GM23248 (cell line): ENCODE measurements around the gene PDCL3. TPM values are rescaled to one million over a fixed set of nuclear protein-coding genes. Genes with fewer than 3 reads are reported as not detected.

ENCODE experiments used
- DNase-seq: peaks from one replicate; pipeline ENCODE4 v3.0.0-alpha.2; 2015
- H2AFZ ChIP-seq: fragments of 200-600 bp; sonication (generic); 2 replicates; pipeline ENCODE4 v1.6.1; 2016; ENCODE audit warnings: antibody characterized with exemption
- H3F3A ChIP-seq: fragments of 200-600 bp; sonication (generic); 2 replicates; pipeline ENCODE4 v1.6.1; 2016; ENCODE audit warnings: mild to moderate bottlenecking, antibody characterized with exemption, mixed run types; ENCODE audit not compliant: insufficient read depth
- H3K27ac ChIP-seq: fragments of 200-600 bp; sonication (generic); 2 replicates; pipeline ENCODE4 v1.5.1; 2016; ENCODE audit warnings: mild to moderate bottlenecking
- H3K27me3 ChIP-seq: fragments of 200-600 bp; sonication (generic); replicated peaks from 2 replicates; pipeline ENCODE4 v1.6.1; 2016; ENCODE audit warnings: mild to moderate bottlenecking; ENCODE audit not compliant: insufficient read depth
- H3K36me3 ChIP-seq: fragments of 200-600 bp; sonication (generic); 2 replicates; pipeline ENCODE4 v1.6.1; 2016; ENCODE audit warnings: low read depth, mild to moderate bottlenecking
- H3K4me1 ChIP-seq: fragments of 200-600 bp; sonication (generic); 2 replicates; pipeline ENCODE4 v1.6.1; 2016; ENCODE audit warnings: mild to moderate bottlenecking; ENCODE audit not compliant: insufficient read depth
- H3K4me2 ChIP-seq: fragments of 200-600 bp; sonication (generic); one replicate; pipeline ENCODE4 v1.6.1; 2016; ENCODE audit warnings: mild to moderate bottlenecking; ENCODE audit not compliant: unreplicated experiment
- H3K4me3 ChIP-seq: fragments of 200-600 bp; sonication (generic); 2 replicates; pipeline ENCODE4 v1.5.1; 2016; ENCODE audit warnings: mild to moderate bottlenecking
- H3K79me2 ChIP-seq: fragments of 200-600 bp; sonication (generic); 2 replicates; pipeline ENCODE4 v1.6.1; 2016; ENCODE audit warnings: mild to moderate bottlenecking; ENCODE audit not compliant: insufficient read depth
- H3K9ac ChIP-seq: fragments of 200-600 bp; sonication (generic); 2 replicates; pipeline ENCODE4 v1.6.1; 2016; ENCODE audit warnings: mild to moderate bottlenecking
- H3K9me2 ChIP-seq: fragments of 200-600 bp; sonication (generic); 2 replicates; pipeline ENCODE4 v1.6.1; 2016; ENCODE audit warnings: mixed run types, mild to moderate bottlenecking, moderate library complexity; ENCODE audit not compliant: insufficient read depth
- H3K9me3 ChIP-seq: fragments of 200-600 bp; sonication (generic); one replicate; pipeline ENCODE4 v1.6.1; 2017; ENCODE audit warnings: low read depth
- H4K20me1 ChIP-seq: fragments of 200-600 bp; sonication (generic); 2 replicates; pipeline ENCODE4 v1.6.0; 2016; ENCODE audit not compliant: insufficient read depth
- EZH2 ChIP-seq: fragments of 200-600 bp; sonication (generic); IDR thresholded peaks from 2 replicates; pipeline ENCODE4 v1.6.1; 2018; ENCODE audit warnings: antibody characterized with exemption, mild to moderate bottlenecking; ENCODE audit not compliant: insufficient read depth, poor library complexity, severe bottlenecking
- EZH2phosphoT487 ChIP-seq: fragments of 200-600 bp; sonication (generic); IDR thresholded peaks from 2 replicates; pipeline ENCODE4 v1.6.1; 2018; ENCODE audit warnings: antibody characterized with exemption, moderate library complexity, mild to moderate bottlenecking, low read depth; ENCODE audit not compliant: insufficient read depth
- WGBS, 2 experiments: methylation state at CpG; one replicate each; pipeline ENCODE4 v1.1.6; 2015 to 2017; ENCODE audit warnings: low lambda C conversion rate in 2 of 2, low coverage in 1 of 2; ENCODE audit errors: missing lambda C conversion rate in 2 of 2; 5-methylcytosine and 5-hydroxymethylcytosine counted together
- in situ Hi-C: fragments of 300-500 bp; cut with MboI; formaldehyde crosslinking; loops from 2 replicates; pipeline ENCODE4 v1.15.0; 2020
- polyA plus RNA-seq: library from polyadenylated mRNA; unstranded; fragments of >200 nt; fragmentation: Nextera tagmentation; extraction: Ambion mirVana; gene quantifications from 2 replicates; pipeline ENCODE4 v1.2.1, GENCODE V29; 2016
- total RNA-seq: library from RNA; depleted of rRNA; stranded (reverse); fragments of >200 nt; shearing (Covaris generic); gene quantifications from 2 replicates; pipeline ENCODE4 v1.2.3, GENCODE V29; 2014

PDCL3 gene
- total and polyA plus RNA-seq, 2 experiments from 2014 or later = 12.1 to 33.1 TPM

- no peak for DNase-seq
- Histone ChIP-seq H3K9me3 (no peaks in the 10 kb centered on the region), H4K20me1 (no peaks in the 10 kb centered on the region), H3F3A (no peaks in the 10 kb centered on the region), H3K27ac (no peak overlapping the region), H3K27me3 (no peaks in the 10 kb centered on the region), H3K79me2 (no peaks in the 10 kb centered on the region), H3K4me2 (no peak overlapping the region), H2AFZ (no peak overlapping the region), H3K9ac (no peak overlapping the region), H3K4me1 (no peaks in the 10 kb centered on the region), H3K4me3 (no peak overlapping the region), H3K9me2 (no peaks in the 10 kb centered on the region), H3K36me3 (no peaks in the 10 kb centered on the region)
- 62 to 74% methylated on average over 7 to 8 of the region's 8 CpGs for WGBS, 2 experiments
- TF ChIP-seq EZH2phosphoT487 = no peak
- no peak for TF ChIP-seq EZH2
- in situ Hi-C loops = no loop called here
These were observed 33.6 kb upstream of the PDCL3 start for GRCh38 chr2:100529176-100529575.

- in situ Hi-C loops = no loop called here
- no peak overlapping the region for H3K4me2 ChIP-seq
- no peaks in the 10 kb centered on the region for H3K4me1 ChIP-seq
- no peaks in the 10 kb centered on the region for H3K9me2 ChIP-seq
- WGBS, 2 experiments = 48 to 52% methylated on average over 6 of the region's 6 CpGs
- H3K27ac ChIP-seq = no peak overlapping the region
- H3F3A ChIP-seq = no peaks in the 10 kb centered on the region
- no peak for TF ChIP-seq EZH2
- no peak for TF ChIP-seq EZH2phosphoT487
- H3K36me3 ChIP-seq = no peaks in the 10 kb centered on the region
- H3K9me3 ChIP-seq = no peaks in the 10 kb centered on the region
- no peak overlapping the region for H3K9ac ChIP-seq
- no peaks in the 10 kb centered on the region for H3K79me2 ChIP-seq
- no peaks in the 10 kb centered on the region for H3K27me3 ChIP-seq
- no peak overlapping the region for H2AFZ ChIP-seq
- H4K20me1 ChIP-seq = no peaks in the 10 kb centered on the region
- peak; percentile 4 for DNase-seq
- H3K4me3 ChIP-seq = no peak overlapping the region
These were observed 32.9 kb upstream of the PDCL3 start for GRCh38 chr2:100529900-100530299.

- Histone ChIP-seq H3K9me3 (no peaks in the 10 kb centered on the region), H3F3A (no peaks in the 10 kb centered on the region), H3K27me3 (no peaks in the 10 kb centered on the region), H3K9ac (no peak overlapping the region), H3K9me2 (no peaks in the 10 kb centered on the region), H3K4me3 (no peak overlapping the region), H3K79me2 (no peaks in the 10 kb centered on the region), H4K20me1 (no peaks in the 10 kb centered on the region), H2AFZ (no peak overlapping the region), H3K27ac (no peak overlapping the region), H3K4me2 (no peak overlapping the region), H3K4me1 (no peaks in the 10 kb centered on the region), H3K36me3 (no peaks in the 10 kb centered on the region)
- no peak for DNase-seq
- WGBS, 2 experiments = 47 to 51% methylated on average over 2 of the region's 2 CpGs
- in situ Hi-C loops = no loop called here
- TF ChIP-seq EZH2phosphoT487 (no peak), EZH2 (no peak)
These were observed 26.9 kb upstream of the PDCL3 start for GRCh38 chr2:100535855-100536254.

GRCh38 chr2:100537918-100538317 lies 24.9 kb upstream of the PDCL3 start:
- no peaks in the 10 kb centered on the region for H3K79me2 ChIP-seq

GRCh38 chr2:100539221-100539620 lies 23.6 kb upstream of the PDCL3 start:
- 32 to 39% methylated on average over 1 of the region's 1 CpG for WGBS, 2 experiments
- in situ Hi-C loops = no loop called here
- Histone ChIP-seq H3K27ac (no peak overlapping the region), H2AFZ (no peak overlapping the region), H3K9me2 (no peaks in the 10 kb centered on the region), H3F3A (no peaks in the 10 kb centered on the region), H3K4me2 (no peak overlapping the region), H3K36me3 (no peaks in the 10 kb centered on the region), H3K4me1 (no peaks in the 10 kb centered on the region), H3K27me3 (no peaks in the 10 kb centered on the region), H4K20me1 (no peaks in the 10 kb centered on the region), H3K9me3 (no peaks in the 10 kb centered on the region), H3K4me3 (no peak overlapping the region), H3K9ac (no peak overlapping the region), H3K79me2 (no peaks in the 10 kb centered on the region)
- no peak for TF ChIP-seq EZH2phosphoT487
- TF ChIP-seq EZH2 = no peak
- DNase-seq = no peak

More at GRCh38 chr2:100537918-100538317, 24.9 kb upstream of the PDCL3 start:
- H3K4me3 ChIP-seq = no peak overlapping the region
- no peaks in the 10 kb centered on the region for H3K9me2 ChIP-seq
- in situ Hi-C loops = no loop called here
- no peaks in the 10 kb centered on the region for H3K36me3 ChIP-seq
- H3K9me3 ChIP-seq = no peaks in the 10 kb centered on the region
- no peak overlapping the region for H3K4me2 ChIP-seq
- H3K27me3 ChIP-seq = no peaks in the 10 kb centered on the region
- H4K20me1 ChIP-seq = no peaks in the 10 kb centered on the region
- 33 to 44% methylated on average over 9 of the region's 9 CpGs for WGBS, 2 experiments
- H3K27ac ChIP-seq = no peak overlapping the region
- H3K9ac ChIP-seq = no peak overlapping the region
- no peak for TF ChIP-seq EZH2
- no peaks in the 10 kb centered on the region for H3K4me1 ChIP-seq
- no peaks in the 10 kb centered on the region for H3F3A ChIP-seq
- no peak overlapping the region for H2AFZ ChIP-seq
- DNase-seq = no peak
